Left lung (tissue), 10 donors: Measurements from ENCODE around the gene HIGD2A. TPM values are rescaled to one million over a fixed set of nuclear protein-coding genes. Genes with fewer than 3 reads are reported as not detected.
"Not testable (repeated sequence)": the region's sequence is repeated elsewhere in the genome, so short reads cannot be mapped to it uniquely, and the experiment has no call there.

Experiments
- ATAC-seq: fragments of 200-7000 bp; cut with Tn5 transposase; one replicate; pipeline ENCODE4 v1.9.1; 2020; ENCODE audit warnings: moderate library complexity
- DNase-seq, 4 donors: peaks; one replicate each; pipeline ENCODE4 v3.0.0-alpha.2; 2013 to 2020
- H3K27ac ChIP-seq, 2 donors: fragments of 200-600 bp; sonication (generic) in 1 of 2; one replicate each; pipeline versions ENCODE4 v1.5.0 to v1.8.0; 2020 to 2021
- H3K27me3 ChIP-seq, 2 donors: fragments of 200-600 bp; sonication (generic) in 1 of 2; one replicate each; pipeline versions ENCODE4 v1.5.0 to v1.8.0; 2020 to 2021
- H3K36me3 ChIP-seq, 2 donors: fragments of 200-600 bp; sonication (generic) in 1 of 2; one replicate each; pipeline versions ENCODE4 v1.5.0 to v1.8.0; 2020 to 2021
- H3K4me1 ChIP-seq, 2 donors: fragments of 200-600 bp; one replicate each; pipeline ENCODE4 v1.8.0; 2021
- H3K4me3 ChIP-seq, 2 donors: fragments of 200-600 bp; sonication (generic) in 1 of 2; one replicate each; pipeline versions ENCODE4 v1.5.0 to v1.8.0; 2020 to 2021; ENCODE audit warnings: mild to moderate bottlenecking in 1 of 2
- H3K9me3 ChIP-seq, 2 donors: fragments of 200-600 bp; sonication (generic) in 1 of 2; one replicate each; pipeline versions ENCODE4 v1.5.0 to v1.8.0; 2020 to 2021
- CTCF ChIP-seq, 2 donors: fragments of 200-600 bp; sonication (generic) in 1 of 2; IDR thresholded peaks; one replicate each; pipeline versions ENCODE4 v1.5.0 to v1.8.0; 2021; ENCODE audit warnings: antibody characterized with exemption in 2 of 2
- intact Hi-C, 2 donors: fragments of 100-400 bp; cut with DNase I; formaldehyde crosslinking; loops; one replicate each; pipeline versions ENCODE4 v1.11.2 to v1.14.2; 2022
- polyA plus RNA-seq, 6 donors: library from polyadenylated mRNA; unstranded; fragments of 120-200 nt; gene quantifications; one replicate each; pipeline ENCODE4 v1.2.1, GENCODE V29; 2013; ENCODE audit not compliant: insufficient read length in 6 of 6
- total RNA-seq, 2 donors: library from RNA; stranded (reverse); fragmentation: NEBNext Ultra II Directional; extraction: Animal tissue kit (Norgen Biotek cat#: 25700); gene quantifications; one replicate each; pipeline ENCODE4 v1.2.1, GENCODE V29; 2021
- donor health status: DM: no; HTN: yes; CAD: no.
- donor health status: DM: no; HTN: no; CAD: no.

HIGD2A gene
- total and polyA plus RNA-seq, 8 donors, result 77.7 to 110 (median 88.8) TPM

- Histone ChIP-seq H3K9me3 (no peaks in the 10 kb centered on the region), H3K4me3 (no peak overlapping the region), H3K36me3 (peaks cover 0 to 67% of the 10 kb centered on the region in 2 donors), H3K27ac (no peak overlapping the region), H3K27me3 (no peaks in the 10 kb centered on the region), H3K4me1 (peaks cover 2 to 18% of the 10 kb centered on the region in 2 donors)
- intact Hi-C loops, result no loop called here
- no peak for TF ChIP-seq CTCF (IDR thresholded peaks at IDR 0.05)
- ATAC-seq (no peak), DNase-seq (no peak)
Observed at GRCh38 chr5:176407456-176408251, 19.1 kb downstream of the HIGD2A start.

GRCh38 chr5:176408252-176408573 is 19.7 kb downstream of the HIGD2A start:
- intact Hi-C loops, H3K9me3 ChIP-seq, H3K27ac ChIP-seq, H3K27me3 ChIP-seq, DNase-seq, ATAC-seq, H3K4me3 ChIP-seq: not testable (repeated sequence)
- H3K4me1 ChIP-seq, result peaks cover 2 to 24% of the 10 kb centered on the region in 2 donors
- peaks cover 0 to 67% of the 10 kb centered on the region in 2 donors for H3K36me3 ChIP-seq

- TF ChIP-seq CTCF (IDR thresholded peaks at IDR 0.05), result no peak
- H3K4me3 ChIP-seq, result no peak overlapping the region
- H3K27me3 ChIP-seq, result no peaks in the 10 kb centered on the region
- peaks cover 0 to 65% of the 10 kb centered on the region in 2 donors for H3K36me3 ChIP-seq
- H3K4me1 ChIP-seq, result peaks cover 4 to 28% of the 10 kb centered on the region in 2 donors
- no peaks in the 10 kb centered on the region for H3K9me3 ChIP-seq
- DNase-seq (no peak), ATAC-seq (no peak)
- intact Hi-C loops, result no loop called here
- H3K27ac ChIP-seq, result no peak overlapping the region
Observed at GRCh38 chr5:176408590-176408989, 20.0 kb downstream of the HIGD2A start.

- peaks cover 0 to 53% of the 10 kb centered on the region in 2 donors for H3K36me3 ChIP-seq
- H3K4me1 ChIP-seq, result peaks cover 11 to 40% of the 10 kb centered on the region in 2 donors
- DNase-seq (no peak), ATAC-seq (no peak)
- no peak overlapping the region for H3K4me3 ChIP-seq
- intact Hi-C loops, result no loop called here
- no peaks in the 10 kb centered on the region for H3K27me3 ChIP-seq
- TF ChIP-seq CTCF (IDR thresholded peaks at IDR 0.05), result no peak
- no peaks in the 10 kb centered on the region for H3K9me3 ChIP-seq
- no peak overlapping the region for H3K27ac ChIP-seq
Observed at GRCh38 chr5:176409765-176410164, 21.2 kb downstream of the HIGD2A start.

- H3K9me3 ChIP-seq, result no peaks in the 10 kb centered on the region
- peaks cover 0 to 46% of the 10 kb centered on the region in 2 donors for H3K36me3 ChIP-seq
- ATAC-seq (no peak), DNase-seq (no peak)
- no peak for TF ChIP-seq CTCF (IDR thresholded peaks at IDR 0.05)
- intact Hi-C loops, result no loop called here
- no peaks in the 10 kb centered on the region for H3K27me3 ChIP-seq
- H3K4me3 ChIP-seq, result no peak overlapping the region
- H3K27ac ChIP-seq, result no peak overlapping the region
- H3K4me1 ChIP-seq, result peaks cover 19 to 48% of the 10 kb centered on the region in 2 donors
Observed at GRCh38 chr5:176410486-176411180, 22.1 kb downstream of the HIGD2A start.
